CD4-positive, alpha-beta T cell (primary cell): ENCODE results near the gene ALDH3A2. TPM values are rescaled to one million over a fixed set of nuclear protein-coding genes. Genes with fewer than 3 reads are reported as not detected.

Experiments used
- ATAC-seq: fragments of 200-7000 bp; cut with Tn5 transposase; one replicate; pipeline ENCODE4 v1.10.0; 2022; ENCODE audit warnings: mild to moderate bottlenecking; ENCODE audit not compliant: poor library complexity
- CTCF ChIA-PET: fragments of 350-600 bp; sonication (Branson Sonifier 250); formaldehyde crosslinking; loops from one replicate; lab custom pipeline; 2021; ENCODE audit warnings: antibody characterized with exemption, inconsistent platforms; lab: Charles Lee
- POLR2A ChIA-PET: fragments of 350-600 bp; sonication (Branson Sonifier 250); formaldehyde crosslinking; loops from one replicate; lab custom pipeline; 2021; ENCODE audit warnings: antibody characterized with exemption, inconsistent platforms; lab: Charles Lee
- DNase-seq, 14 experiments: peaks; one replicate each; pipeline ENCODE4 v3.0.0-alpha.2; 2013 to 2020; ENCODE audit warnings: mixed read lengths in 2 of 14
- H3K27ac ChIP-seq, 2 donors: one replicate each; pipeline versions ENCODE4 v1.5.1 to v1.7.0; 2013; ENCODE audit warnings: low read length in 2 of 2, low read depth in 1 of 2, mild to moderate bottlenecking in 1 of 2
- H3K27me3 ChIP-seq, 2 experiments: 1 replicate in 1 of 2; 2 replicates in 1 of 2; pipeline versions ENCODE4 v1.6.1 to v1.7.0; 2013; ENCODE audit warnings: low read length in 2 of 2, control low read depth in 1 of 2, mild to moderate bottlenecking in 1 of 2, moderate library complexity in 1 of 2; ENCODE audit not compliant: insufficient read depth in 2 of 2, control insufficient read depth in 1 of 2
- H3K36me3 ChIP-seq: one replicate; pipeline ENCODE4 v1.6.1; 2013; ENCODE audit warnings: low read length, control low read depth; ENCODE audit not compliant: insufficient read depth
- H3K4me1 ChIP-seq: one replicate; pipeline ENCODE4 v1.6.1; 2013; ENCODE audit warnings: low read length, control low read depth; ENCODE audit not compliant: insufficient read depth
- H3K4me3 ChIP-seq: one replicate; pipeline ENCODE4 v1.5.1; 2013; ENCODE audit warnings: mild to moderate bottlenecking, low read length, moderate library complexity
- H3K9me3 ChIP-seq, 2 experiments: 1 replicate in 1 of 2; 2 replicates in 1 of 2; pipeline versions ENCODE4 v1.6.1 to v1.7.0; 2013; ENCODE audit warnings: low read length in 2 of 2, mild to moderate bottlenecking in 2 of 2, control low read depth in 1 of 2, moderate library complexity in 1 of 2; ENCODE audit not compliant: control insufficient read depth in 1 of 2, insufficient read depth in 1 of 2
- H3K27ac Mint-ChIP-seq: one replicate; pipeline ENCODE4 v1.8.0; 2020; ENCODE audit warnings: mixed read lengths
- H3K27me3 Mint-ChIP-seq: one replicate; pipeline ENCODE4 v1.8.0; 2021; ENCODE audit warnings: mixed read lengths
- H3K36me3 Mint-ChIP-seq: one replicate; pipeline ENCODE4 v1.8.0; 2021; ENCODE audit warnings: low read depth, mixed read lengths
- H3K4me1 Mint-ChIP-seq: one replicate; pipeline ENCODE4 v1.8.0; 2021; ENCODE audit warnings: low read depth, mixed read lengths
- H3K4me3 Mint-ChIP-seq: one replicate; pipeline ENCODE4 v1.8.0; 2020; ENCODE audit warnings: mild to moderate bottlenecking, mixed read lengths
- H3K9me3 Mint-ChIP-seq: one replicate; pipeline ENCODE4 v1.8.0; 2020; ENCODE audit warnings: mixed read lengths
- intact Hi-C, 2 experiments: fragments of 100-400 bp; cut with DNase I in 1 of 2; cut with micrococcal nuclease in 1 of 2; formaldehyde crosslinking; loops; one replicate each; pipeline versions ENCODE4 v1.15.1 to v1.9.0; 2023 to 2025; cut with DNase I, micrococcal nuclease
- total RNA-seq, 174 experiments: library from RNA in 2 of 174; stranded (reverse) in 2 of 174; gene quantifications; one replicate each; pipeline ENCODE4 v1.2.3 and lab custom pipeline; 2021 to 2026
- TF ChIP-seq, protein P1 (sequence below): fragments of 200-600 bp; IDR thresholded peaks from one replicate; pipeline ENCODE4 v1.8.0; 2022; ENCODE audit warnings: antibody characterized with exemption, mild to moderate bottlenecking

ALDH3A2 gene
- total RNA-seq, 2 experiments from 2014 or later, result 20.0 to 20.9 TPM

GRCh38 chr17:19717031-19717360 is 68.4 kb downstream of the ALDH3A2 start:
- intact Hi-C loops, result no loop called here
- Mint-ChIP-seq H3K9me3 (no peaks in the 10 kb centered on the region), H3K4me1 (no peaks in the 10 kb centered on the region), H3K27ac (no peak overlapping the region), H3K36me3 (no peaks in the 10 kb centered on the region), H3K27me3 (no peaks in the 10 kb centered on the region), H3K4me3 (no peak overlapping the region)
- CTCF ChIA-PET, result no interaction called here
- no peaks in the 10 kb centered on the region for H3K9me3 ChIP-seq
- no peak overlapping the region for H3K4me3 ChIP-seq
- ATAC-seq (no peak), DNase-seq (peak in 1 of 14 experiments; percentile 28)
- no peaks in the 10 kb centered on the region for H3K36me3 ChIP-seq
- H3K4me1 ChIP-seq, result no peaks in the 10 kb centered on the region
- TF ChIP-seq, protein P1, sequence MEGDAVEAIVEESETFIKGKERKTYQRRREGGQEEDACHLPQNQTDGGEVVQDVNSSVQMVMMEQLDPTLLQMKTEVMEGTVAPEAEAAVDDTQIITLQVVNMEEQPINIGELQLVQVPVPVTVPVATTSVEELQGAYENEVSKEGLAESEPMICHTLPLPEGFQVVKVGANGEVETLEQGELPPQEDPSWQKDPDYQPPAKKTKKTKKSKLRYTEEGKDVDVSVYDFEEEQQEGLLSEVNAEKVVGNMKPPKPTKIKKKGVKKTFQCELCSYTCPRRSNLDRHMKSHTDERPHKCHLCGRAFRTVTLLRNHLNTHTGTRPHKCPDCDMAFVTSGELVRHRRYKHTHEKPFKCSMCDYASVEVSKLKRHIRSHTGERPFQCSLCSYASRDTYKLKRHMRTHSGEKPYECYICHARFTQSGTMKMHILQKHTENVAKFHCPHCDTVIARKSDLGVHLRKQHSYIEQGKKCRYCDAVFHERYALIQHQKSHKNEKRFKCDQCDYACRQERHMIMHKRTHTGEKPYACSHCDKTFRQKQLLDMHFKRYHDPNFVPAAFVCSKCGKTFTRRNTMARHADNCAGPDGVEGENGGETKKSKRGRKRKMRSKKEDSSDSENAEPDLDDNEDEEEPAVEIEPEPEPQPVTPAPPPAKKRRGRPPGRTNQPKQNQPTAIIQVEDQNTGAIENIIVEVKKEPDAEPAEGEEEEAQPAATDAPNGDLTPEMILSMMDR, result no peak
- no peak overlapping the region for H3K27ac ChIP-seq
- POLR2A ChIA-PET, result no interaction called here
- no peaks in the 10 kb centered on the region for H3K27me3 ChIP-seq

DNA sequence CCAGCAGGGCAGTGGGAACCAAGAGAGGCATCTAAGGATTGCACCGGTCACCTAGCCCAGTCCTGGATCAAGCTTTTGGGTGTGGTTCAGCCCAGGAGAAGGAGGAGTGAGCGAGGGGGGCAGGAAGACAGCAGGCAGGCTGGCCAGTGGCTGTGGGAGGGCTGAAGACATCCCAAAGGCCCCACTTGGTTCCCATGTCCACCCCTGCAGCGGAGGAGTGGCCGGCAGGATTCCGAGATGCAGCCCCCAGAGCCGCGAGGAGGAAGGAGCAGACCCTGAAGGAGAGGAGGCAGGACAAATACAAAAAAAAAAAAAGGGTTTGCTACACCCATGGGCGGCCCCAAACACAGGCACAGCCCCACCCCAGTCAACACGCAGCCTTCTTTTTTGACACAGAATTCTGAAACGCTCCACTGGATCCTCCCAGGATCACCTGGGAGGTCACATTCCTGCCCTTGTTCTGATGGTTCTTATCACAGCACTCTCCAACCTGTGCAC is 68.9 kb downstream of the ALDH3A2 start:
- TF ChIP-seq, protein P1, result no peak
- ATAC-seq (no peak), DNase-seq (no peak)
- Histone ChIP-seq H3K4me3 (no peak overlapping the region), H3K27me3 (no peaks in the 10 kb centered on the region), H3K9me3 (no peaks in the 10 kb centered on the region), H3K4me1 (no peaks in the 10 kb centered on the region), H3K36me3 (no peaks in the 10 kb centered on the region), H3K27ac (no peak overlapping the region)
- H3K27me3 Mint-ChIP-seq, result no peaks in the 10 kb centered on the region
- H3K9me3 Mint-ChIP-seq, result no peaks in the 10 kb centered on the region
- H3K27ac Mint-ChIP-seq, result no peak overlapping the region
- POLR2A ChIA-PET, result no interaction called here
- no peaks in the 10 kb centered on the region for H3K36me3 Mint-ChIP-seq
- CTCF ChIA-PET, result no interaction called here
- peaks cover 4% of the 10 kb centered on the region for H3K4me1 Mint-ChIP-seq
- no peak overlapping the region for H3K4me3 Mint-ChIP-seq
- intact Hi-C loops, result no loop called here

- Histone ChIP-seq H3K9me3 (no peaks in the 10 kb centered on the region), H3K4me3 (no peak overlapping the region), H3K36me3 (no peaks in the 10 kb centered on the region), H3K4me1 (peaks cover 3% of the 10 kb centered on the region), H3K27ac (no peak overlapping the region), H3K27me3 (no peaks in the 10 kb centered on the region)
- POLR2A ChIA-PET, result no interaction called here
- Mint-ChIP-seq H3K27ac (no peak overlapping the region), H3K4me1 (peaks cover 4% of the 10 kb centered on the region), H3K27me3 (no peaks in the 10 kb centered on the region), H3K4me3 (no peak overlapping the region), H3K9me3 (no peaks in the 10 kb centered on the region), H3K36me3 (no peaks in the 10 kb centered on the region)
- ATAC-seq (no peak), DNase-seq (peak in 1 of 14 experiments; percentile 29)
- TF ChIP-seq, protein P1, result no peak
- intact Hi-C loops, result no loop called here
- CTCF ChIA-PET, result no interaction called here
Observed at GRCh38 chr17:19718041-19718612, 69.6 kb downstream of the ALDH3A2 start.
